Activated CD4-positive, alpha-beta T cell treated with anti-CD3 and anti-CD28 coated beads, Interleukin-2, Interleukin-6, amounts not matched to agents 100 ng/mL and 50 ng/mL, durations not matched to agents 16 hours and 8 hours (primary cell): Measurements from ENCODE around the gene AIM2.

Experiments
- DNase-seq: peaks from one replicate; pipeline ENCODE4 v3.0.0-alpha.2; 2020

The AIM2 gene

DNA sequence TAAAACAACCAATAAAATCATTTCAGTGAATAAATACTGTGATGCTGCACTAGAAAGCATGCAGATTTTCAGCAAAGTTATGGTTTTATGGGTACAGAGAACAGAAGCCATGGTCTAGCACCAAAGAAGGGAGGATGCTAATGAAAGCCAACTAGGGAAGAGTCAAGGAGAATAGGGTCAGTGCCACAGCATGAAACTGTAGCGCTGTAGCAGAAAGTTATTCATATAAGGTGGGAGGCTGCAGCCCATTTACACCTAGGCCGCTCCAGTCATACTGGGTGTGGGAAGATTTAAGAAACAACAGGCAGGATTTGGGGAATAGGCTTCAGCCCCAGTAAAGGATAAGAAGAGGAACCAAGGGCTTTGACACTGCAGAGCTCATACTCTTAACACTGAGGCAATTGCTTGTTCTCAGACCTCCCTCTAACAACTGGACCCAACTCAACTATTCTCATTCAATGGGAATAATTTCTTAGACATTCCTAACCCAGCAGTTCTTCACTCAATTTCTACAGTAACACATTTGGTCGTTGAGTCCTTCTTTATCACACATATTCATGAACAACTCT is 62.5 kb downstream of the AIM2 start:
- peak; percentile 41 for DNase-seq

DNA sequence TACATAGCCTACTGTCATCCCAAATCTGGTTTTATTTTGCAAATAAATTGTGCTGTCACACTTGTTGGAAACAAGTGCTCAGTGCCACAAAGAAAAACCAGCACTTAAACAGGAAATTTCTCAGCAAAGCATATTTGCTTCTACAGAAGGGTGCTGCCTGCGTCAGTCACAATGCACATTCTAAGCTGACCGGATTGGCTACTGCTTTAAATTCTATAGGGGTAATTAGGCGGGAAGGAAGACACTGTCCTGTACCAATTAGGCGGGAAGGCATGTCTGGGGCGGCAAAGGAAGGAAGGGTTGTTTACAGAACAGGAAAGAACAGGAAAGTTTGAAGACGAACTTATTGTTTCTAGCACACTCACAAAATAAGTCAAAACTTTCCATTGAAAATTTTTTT is 64.1 kb downstream of the AIM2 start:
- DNase-seq = peak; percentile 90
